GM23248 (cell line): ENCODE results near the gene ATP6V0D1. TPM values are rescaled to one million over a fixed set of nuclear protein-coding genes. Genes with fewer than 3 reads are reported as not detected.

Source experiments
- DNase-seq: peaks from one replicate; pipeline ENCODE4 v3.0.0-alpha.2; 2015
- H2AFZ ChIP-seq: fragments of 200-600 bp; sonication (generic); 2 replicates; pipeline ENCODE4 v1.6.1; 2016; ENCODE audit warnings: antibody characterized with exemption
- H3F3A ChIP-seq: fragments of 200-600 bp; sonication (generic); 2 replicates; pipeline ENCODE4 v1.6.1; 2016; ENCODE audit warnings: mild to moderate bottlenecking, antibody characterized with exemption, mixed run types; ENCODE audit not compliant: insufficient read depth
- H3K27ac ChIP-seq: fragments of 200-600 bp; sonication (generic); 2 replicates; pipeline ENCODE4 v1.5.1; 2016; ENCODE audit warnings: mild to moderate bottlenecking
- H3K27me3 ChIP-seq: fragments of 200-600 bp; sonication (generic); replicated peaks from 2 replicates; pipeline ENCODE4 v1.6.1; 2016; ENCODE audit warnings: mild to moderate bottlenecking; ENCODE audit not compliant: insufficient read depth
- H3K36me3 ChIP-seq: fragments of 200-600 bp; sonication (generic); 2 replicates; pipeline ENCODE4 v1.6.1; 2016; ENCODE audit warnings: low read depth, mild to moderate bottlenecking
- H3K4me1 ChIP-seq: fragments of 200-600 bp; sonication (generic); 2 replicates; pipeline ENCODE4 v1.6.1; 2016; ENCODE audit warnings: mild to moderate bottlenecking; ENCODE audit not compliant: insufficient read depth
- H3K4me2 ChIP-seq: fragments of 200-600 bp; sonication (generic); one replicate; pipeline ENCODE4 v1.6.1; 2016; ENCODE audit warnings: mild to moderate bottlenecking; ENCODE audit not compliant: unreplicated experiment
- H3K4me3 ChIP-seq: fragments of 200-600 bp; sonication (generic); 2 replicates; pipeline ENCODE4 v1.5.1; 2016; ENCODE audit warnings: mild to moderate bottlenecking
- H3K79me2 ChIP-seq: fragments of 200-600 bp; sonication (generic); 2 replicates; pipeline ENCODE4 v1.6.1; 2016; ENCODE audit warnings: mild to moderate bottlenecking; ENCODE audit not compliant: insufficient read depth
- H3K9ac ChIP-seq: fragments of 200-600 bp; sonication (generic); 2 replicates; pipeline ENCODE4 v1.6.1; 2016; ENCODE audit warnings: mild to moderate bottlenecking
- H3K9me2 ChIP-seq: fragments of 200-600 bp; sonication (generic); 2 replicates; pipeline ENCODE4 v1.6.1; 2016; ENCODE audit warnings: mixed run types, mild to moderate bottlenecking, moderate library complexity; ENCODE audit not compliant: insufficient read depth
- H3K9me3 ChIP-seq: fragments of 200-600 bp; sonication (generic); one replicate; pipeline ENCODE4 v1.6.1; 2017; ENCODE audit warnings: low read depth
- H4K20me1 ChIP-seq: fragments of 200-600 bp; sonication (generic); 2 replicates; pipeline ENCODE4 v1.6.0; 2016; ENCODE audit not compliant: insufficient read depth
- EZH2 ChIP-seq: fragments of 200-600 bp; sonication (generic); IDR thresholded peaks from 2 replicates; pipeline ENCODE4 v1.6.1; 2018; ENCODE audit warnings: antibody characterized with exemption, mild to moderate bottlenecking; ENCODE audit not compliant: insufficient read depth, poor library complexity, severe bottlenecking
- EZH2phosphoT487 ChIP-seq: fragments of 200-600 bp; sonication (generic); IDR thresholded peaks from 2 replicates; pipeline ENCODE4 v1.6.1; 2018; ENCODE audit warnings: antibody characterized with exemption, moderate library complexity, mild to moderate bottlenecking, low read depth; ENCODE audit not compliant: insufficient read depth
- WGBS, 2 experiments: methylation state at CpG; one replicate each; pipeline ENCODE4 v1.1.6; 2015 to 2017; ENCODE audit warnings: low lambda C conversion rate in 2 of 2, low coverage in 1 of 2; ENCODE audit errors: missing lambda C conversion rate in 2 of 2; 5-methylcytosine and 5-hydroxymethylcytosine counted together
- in situ Hi-C: fragments of 300-500 bp; cut with MboI; formaldehyde crosslinking; loops from 2 replicates; pipeline ENCODE4 v1.15.0; 2020
- polyA plus RNA-seq: library from polyadenylated mRNA; unstranded; fragments of >200 nt; fragmentation: Nextera tagmentation; extraction: Ambion mirVana; gene quantifications from 2 replicates; pipeline ENCODE4 v1.2.1, GENCODE V29; 2016
- small RNA-seq: library from RNA; depleted of rRNA; stranded (forward); fragments of <200 nt; gene quantifications from one replicate; pipeline ENCODE3, GENCODE V24; 2014; ENCODE audit warnings: low read depth, low replicate concordance
- total RNA-seq: library from RNA; depleted of rRNA; stranded (reverse); fragments of >200 nt; shearing (Covaris generic); gene quantifications from 2 replicates; pipeline ENCODE4 v1.2.3, GENCODE V29; 2014; rRNA removed

Gene ATP6V0D1
- total and polyA plus RNA-seq, 2 experiments from 2014 or later = 135 to 166 TPM

DNA sequence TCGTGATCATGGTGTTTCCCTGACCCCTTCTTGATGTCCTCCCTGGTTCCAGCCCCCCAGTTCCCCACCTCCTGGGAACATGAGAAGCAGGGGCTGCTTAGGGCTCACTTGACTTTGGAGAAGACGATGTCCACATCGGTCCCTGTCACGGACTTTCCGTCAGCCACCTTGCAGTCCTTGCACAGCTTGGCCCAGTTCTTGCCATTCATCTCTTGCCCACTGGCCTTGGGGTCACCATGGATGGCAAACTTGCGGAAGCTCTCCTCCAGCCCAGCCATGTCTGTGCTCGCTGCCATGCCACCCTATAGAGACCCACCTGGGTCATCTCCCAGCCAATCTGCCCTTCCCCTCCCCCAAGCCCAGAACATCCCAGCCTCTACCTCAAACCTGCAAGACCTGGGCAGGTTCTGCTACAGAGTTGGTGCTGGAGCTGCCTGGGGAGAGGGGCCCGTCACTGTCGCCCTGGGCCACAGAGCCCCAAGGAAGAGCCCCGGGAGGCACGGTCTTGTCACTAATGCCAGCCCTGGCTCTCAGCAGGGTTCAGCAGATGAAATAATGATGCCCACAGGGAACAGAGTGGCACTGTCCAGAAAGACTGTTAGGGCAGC, 90.0 kb downstream of the ATP6V0D1 start:
- Histone ChIP-seq H3K79me2 (no peaks in the 10 kb centered on the region), H3K9ac (no peak overlapping the region), H4K20me1 (no peaks in the 10 kb centered on the region), H3K27ac (no peak overlapping the region), H3K27me3 (no peaks in the 10 kb centered on the region), H3K9me2 (no peaks in the 10 kb centered on the region), H3K4me1 (no peaks in the 10 kb centered on the region), H2AFZ (no peak overlapping the region), H3F3A (no peaks in the 10 kb centered on the region), H3K9me3 (no peaks in the 10 kb centered on the region), H3K4me3 (no peak overlapping the region), H3K4me2 (no peak overlapping the region), H3K36me3 (no peaks in the 10 kb centered on the region)
- WGBS, 2 experiments = 89 to 92% methylated on average over 11 of the region's 11 CpGs
- in situ Hi-C loops = no loop called here
- TF ChIP-seq EZH2 (no peak), EZH2phosphoT487 (no peak)
- no peak for DNase-seq

DNA sequence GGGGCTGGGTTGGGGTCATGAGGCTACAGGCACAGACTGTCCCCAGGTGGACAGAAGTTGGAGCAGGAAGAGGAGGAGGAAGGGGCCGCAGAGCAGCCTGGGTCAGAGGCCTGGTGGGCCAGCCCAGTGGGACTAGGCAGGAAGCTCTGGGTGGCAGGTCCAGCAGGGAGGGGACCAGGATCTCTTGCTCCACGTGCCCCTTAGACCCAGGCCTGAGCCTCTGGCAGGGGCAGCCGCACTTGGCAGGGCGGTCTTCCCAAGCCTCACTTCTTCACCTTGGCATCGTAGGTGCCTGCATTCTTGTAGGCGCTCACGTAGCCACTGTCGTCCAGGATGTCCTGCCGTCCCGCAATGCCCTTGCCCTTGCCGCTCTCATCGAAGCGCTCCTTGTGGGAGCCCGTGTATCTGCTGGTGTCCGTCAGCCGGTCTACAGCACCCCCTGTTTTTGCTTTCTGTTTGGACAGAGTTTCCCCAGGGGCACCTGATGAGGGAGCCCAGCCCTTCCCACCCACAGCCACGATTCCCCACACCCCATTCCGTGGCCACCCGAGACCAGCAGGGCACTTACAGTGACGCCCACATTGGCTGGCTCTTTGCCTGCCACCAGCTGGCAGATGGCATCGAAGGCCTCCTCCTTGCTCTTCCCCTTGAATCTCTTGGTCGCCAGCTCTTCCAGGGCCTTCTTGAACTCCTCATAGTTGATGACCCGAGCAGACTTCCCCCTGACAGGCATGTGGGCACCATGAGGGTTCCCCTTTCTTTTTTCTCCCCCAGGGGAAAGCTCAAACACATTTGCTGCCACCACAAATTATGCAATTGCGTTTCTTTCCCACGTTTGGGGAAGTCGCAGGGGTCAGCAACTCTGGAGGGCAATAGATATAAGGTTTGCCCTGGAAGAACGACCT, 90.8 kb downstream of the ATP6V0D1 start:
- Histone ChIP-seq H3K4me2 (no peak overlapping the region), H3K9me2 (no peaks in the 10 kb centered on the region), H2AFZ (no peak overlapping the region), H3K4me3 (no peak overlapping the region), H3K27ac (no peak overlapping the region), H3K79me2 (no peaks in the 10 kb centered on the region), H3F3A (no peaks in the 10 kb centered on the region), H3K27me3 (no peaks in the 10 kb centered on the region), H3K4me1 (0 out of 2 replicates have a peak, but pooled peaks cover 2% of the 10 kb centered on the region), H3K36me3 (no peaks in the 10 kb centered on the region), H4K20me1 (no peaks in the 10 kb centered on the region), H3K9me3 (no peaks in the 10 kb centered on the region), H3K9ac (no peak overlapping the region)
- 85 to 86% methylated on average over 26 to 27 of the region's 27 CpGs for WGBS, 2 experiments
- DNase-seq = no peak
- TF ChIP-seq EZH2 (no peak), EZH2phosphoT487 (no peak)
- in situ Hi-C loops = no loop called here

DNA sequence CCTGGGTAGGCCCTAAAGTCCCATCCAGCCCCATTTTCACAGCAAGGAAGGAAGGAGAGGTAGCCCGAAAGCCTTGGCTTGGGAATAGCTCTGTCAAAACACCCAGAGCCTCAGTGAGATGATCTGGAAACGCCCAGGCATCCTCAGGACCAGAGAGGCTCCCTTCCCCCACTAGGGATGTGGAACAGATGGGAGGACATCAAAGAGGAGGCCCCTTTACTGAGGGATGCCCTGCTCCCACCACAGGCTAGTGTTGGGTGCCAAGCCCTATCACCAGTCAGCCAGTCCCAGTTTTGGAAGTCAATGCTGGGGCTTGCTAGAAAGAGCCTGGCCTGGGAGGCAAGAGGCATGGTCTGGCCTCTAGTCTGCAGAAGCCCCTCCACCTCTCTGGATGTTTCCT, 92.4 kb downstream of the ATP6V0D1 start:
- no peaks in the 10 kb centered on the region for H3K36me3 ChIP-seq
- no peaks in the 10 kb centered on the region for H3F3A ChIP-seq
- DNase-seq = no peak
- no peak overlapping the region for H2AFZ ChIP-seq
- H3K27ac ChIP-seq = no peak overlapping the region
- no peaks in the 10 kb centered on the region for H3K27me3 ChIP-seq
- H3K4me2 ChIP-seq = no peak overlapping the region
- H3K4me1 ChIP-seq = 0 out of 2 replicates have a peak, but pooled peaks cover 7% of the 10 kb centered on the region
- in situ Hi-C loops = no loop called here
- H4K20me1 ChIP-seq = no peaks in the 10 kb centered on the region
- no peaks in the 10 kb centered on the region for H3K9me3 ChIP-seq
- no peaks in the 10 kb centered on the region for H3K79me2 ChIP-seq
- TF ChIP-seq EZH2 = no peak
- TF ChIP-seq EZH2phosphoT487 = no peak
- H3K4me3 ChIP-seq = no peak overlapping the region
- H3K9ac ChIP-seq = no peak overlapping the region
- H3K9me2 ChIP-seq = no peaks in the 10 kb centered on the region
- 86 to 100% methylated on average over 2 of the region's 2 CpGs for WGBS, 2 experiments

DNA sequence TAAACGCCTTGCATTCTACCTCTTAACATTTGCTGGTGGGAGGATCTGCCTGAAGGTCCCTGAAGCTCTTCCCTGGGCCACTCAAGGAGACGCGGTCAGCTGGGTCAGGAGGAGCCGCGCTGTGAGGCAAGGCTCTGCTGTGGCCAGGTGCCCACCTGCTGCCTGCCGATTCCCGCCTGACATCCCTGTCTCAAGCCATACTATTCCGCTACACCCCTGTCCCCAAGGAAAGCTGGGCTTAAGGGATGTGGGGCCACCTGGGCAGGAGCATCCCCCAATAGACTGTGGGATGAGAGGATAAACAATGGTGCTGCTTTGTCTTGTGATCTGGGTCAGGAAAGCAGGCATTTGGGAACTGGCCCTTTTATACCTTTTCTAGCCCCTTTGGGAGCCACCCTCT, 92.8 kb downstream of the ATP6V0D1 start:
- no peaks in the 10 kb centered on the region for H3K9me2 ChIP-seq
- 0 out of 2 replicates have a peak, but pooled peaks cover 7% of the 10 kb centered on the region for H3K4me1 ChIP-seq
- in situ Hi-C loops = no loop called here
- no peaks in the 10 kb centered on the region for H3K9me3 ChIP-seq
- H3K79me2 ChIP-seq = no peaks in the 10 kb centered on the region
- no peaks in the 10 kb centered on the region for H4K20me1 ChIP-seq
- no peaks in the 10 kb centered on the region for H3F3A ChIP-seq
- H3K27ac ChIP-seq = no peak overlapping the region
- H3K27me3 ChIP-seq = no peaks in the 10 kb centered on the region
- H3K4me3 ChIP-seq = no peak overlapping the region
- DNase-seq = no peak
- H2AFZ ChIP-seq = no peak overlapping the region
- no peak overlapping the region for H3K4me2 ChIP-seq
- H3K36me3 ChIP-seq = no peaks in the 10 kb centered on the region
- no peak for TF ChIP-seq EZH2phosphoT487
- TF ChIP-seq EZH2 = no peak
- no peak overlapping the region for H3K9ac ChIP-seq
- 86% methylated on average over 8 of the region's 8 CpGs for WGBS, 2 experiments

Small RNA genes within 50 kb of the gene (small RNA-seq; reads per million reads assigned to genes)
- gene RNU1-123P = not detected

Other genes with a start within 250 kb of the ATP6V0D1 start
- 14.9 and 24.2 TPM in 2 replicates for gene FHOD1, start 233.7 kb downstream of the ATP6V0D1 start, total RNA-seq
- 7.7 and 9.3 TPM in 2 replicates for gene FHOD1, start 233.7 kb downstream of the ATP6V0D1 start, polyA plus RNA-seq
- gene SLC9A5, start 232.2 kb downstream of the ATP6V0D1 start, total RNA-seq = 2.2 and 2.7 TPM in 2 replicates
- 2.5 and 2.6 TPM in 2 replicates for gene SLC9A5, start 232.2 kb downstream of the ATP6V0D1 start, polyA plus RNA-seq
- 24.2 and 38.8 TPM in 2 replicates for gene PLEKHG4, start 201.6 kb downstream of the ATP6V0D1 start, total RNA-seq
- 10.4 and 12.5 TPM in 2 replicates for gene PLEKHG4, start 201.6 kb downstream of the ATP6V0D1 start, polyA plus RNA-seq
- gene KCTD19, start 154.4 kb downstream of the ATP6V0D1 start, total RNA-seq = not detected in 2 replicates
- gene KCTD19, start 154.4 kb downstream of the ATP6V0D1 start, polyA plus RNA-seq = not detected in 2 replicates
- not detected in 2 replicates for gene LRRC36, start 154.3 kb downstream of the ATP6V0D1 start, total RNA-seq
- gene LRRC36, start 154.3 kb downstream of the ATP6V0D1 start, polyA plus RNA-seq = not detected in 2 replicates
- gene TPPP3, start 87.7 kb downstream of the ATP6V0D1 start, total RNA-seq = not detected in 2 replicates
- 1.9 and 2.1 TPM in 2 replicates for gene TPPP3, start 87.7 kb downstream of the ATP6V0D1 start, polyA plus RNA-seq
- 9.6 and 10.9 TPM in 2 replicates for gene ZDHHC1, start 64.7 kb downstream of the ATP6V0D1 start, total RNA-seq
- 9.2 and 9.6 TPM in 2 replicates for gene ZDHHC1, start 64.7 kb downstream of the ATP6V0D1 start, polyA plus RNA-seq
- gene HSD11B2, start 50.0 kb downstream of the ATP6V0D1 start, total RNA-seq = not detected in 2 replicates
- 0.19 and 0.36 TPM in 2 replicates for gene HSD11B2, start 50.0 kb downstream of the ATP6V0D1 start, polyA plus RNA-seq
- not detected in 2 replicates for gene AGRP, start 2.4 kb upstream of the ATP6V0D1 start, total RNA-seq
- not detected in 2 replicates for gene AGRP, start 2.4 kb upstream of the ATP6V0D1 start, polyA plus RNA-seq
- gene RIPOR1, start 47.7 kb upstream of the ATP6V0D1 start, total RNA-seq = 27.8 and 81.3 TPM in 2 replicates
- gene RIPOR1, start 47.7 kb upstream of the ATP6V0D1 start, polyA plus RNA-seq = 91.6 and 95.0 TPM in 2 replicates
- 21.9 and 30.7 TPM in 2 replicates for gene CTCF, start 81.4 kb upstream of the ATP6V0D1 start, total RNA-seq
- gene CTCF, start 81.4 kb upstream of the ATP6V0D1 start, polyA plus RNA-seq = 19.6 and 19.9 TPM in 2 replicates
- under 0.01 TPM in 1 of 2 replicates, not detected in the other for gene CARMIL2, start 164.0 kb upstream of the ATP6V0D1 start, total RNA-seq
- gene CARMIL2, start 164.0 kb upstream of the ATP6V0D1 start, polyA plus RNA-seq = 1.1 and 1.4 TPM in 2 replicates
- 25.8 and 33.4 TPM in 2 replicates for gene ACD, start 179.1 kb upstream of the ATP6V0D1 start, total RNA-seq
- gene ACD, start 179.1 kb upstream of the ATP6V0D1 start, polyA plus RNA-seq = 24.0 and 25.2 TPM in 2 replicates
- 0.97 TPM in 1 of 2 replicates, not detected in the other for gene PARD6A, start 179.8 kb upstream of the ATP6V0D1 start, total RNA-seq
- 0.58 and 0.70 TPM in 2 replicates for gene PARD6A, start 179.8 kb upstream of the ATP6V0D1 start, polyA plus RNA-seq
- 11.2 and 15.0 TPM in 2 replicates for gene ENKD1, start 185.6 kb upstream of the ATP6V0D1 start, total RNA-seq
- gene ENKD1, start 185.6 kb upstream of the ATP6V0D1 start, polyA plus RNA-seq = 6.7 and 8.3 TPM in 2 replicates
- 2.1 and 6.6 TPM in 2 replicates for gene C16orf86, start 185.7 kb upstream of the ATP6V0D1 start, total RNA-seq
- gene C16orf86, start 185.7 kb upstream of the ATP6V0D1 start, polyA plus RNA-seq = 2.8 and 3.4 TPM in 2 replicates
- 10.2 and 17.5 TPM in 2 replicates for gene GFOD2, start 238.2 kb upstream of the ATP6V0D1 start, total RNA-seq
- 10.1 and 11.4 TPM in 2 replicates for gene GFOD2, start 238.2 kb upstream of the ATP6V0D1 start, polyA plus RNA-seq